ENCODE measurements around the gene PTPRN2.

The PTPRN2 gene

DNA sequence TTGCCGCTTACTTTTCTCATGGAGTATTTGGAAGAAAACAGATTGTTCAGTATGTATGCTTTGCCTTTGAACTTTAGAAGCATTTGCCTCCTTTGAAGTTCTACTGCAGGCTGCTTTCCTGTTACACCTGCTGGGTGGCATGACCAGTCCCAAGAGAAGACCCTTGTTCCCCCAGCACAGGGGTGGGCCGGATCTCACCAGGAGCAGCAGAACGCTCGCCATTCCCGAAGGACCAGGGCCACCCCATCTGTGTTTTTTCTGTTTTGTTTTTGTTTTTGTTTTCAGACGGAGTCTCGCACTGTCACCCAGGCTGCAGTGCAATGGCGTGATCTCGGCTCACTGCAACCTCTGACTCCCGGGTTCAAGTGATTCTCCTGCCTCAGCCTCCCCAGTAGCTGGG, 493.6 kb downstream of the PTPRN2 start:
- in situ Hi-C loops (cut with MboI; ENCODE audit: low sequenced_read_pairs): no loop called here

DNA sequence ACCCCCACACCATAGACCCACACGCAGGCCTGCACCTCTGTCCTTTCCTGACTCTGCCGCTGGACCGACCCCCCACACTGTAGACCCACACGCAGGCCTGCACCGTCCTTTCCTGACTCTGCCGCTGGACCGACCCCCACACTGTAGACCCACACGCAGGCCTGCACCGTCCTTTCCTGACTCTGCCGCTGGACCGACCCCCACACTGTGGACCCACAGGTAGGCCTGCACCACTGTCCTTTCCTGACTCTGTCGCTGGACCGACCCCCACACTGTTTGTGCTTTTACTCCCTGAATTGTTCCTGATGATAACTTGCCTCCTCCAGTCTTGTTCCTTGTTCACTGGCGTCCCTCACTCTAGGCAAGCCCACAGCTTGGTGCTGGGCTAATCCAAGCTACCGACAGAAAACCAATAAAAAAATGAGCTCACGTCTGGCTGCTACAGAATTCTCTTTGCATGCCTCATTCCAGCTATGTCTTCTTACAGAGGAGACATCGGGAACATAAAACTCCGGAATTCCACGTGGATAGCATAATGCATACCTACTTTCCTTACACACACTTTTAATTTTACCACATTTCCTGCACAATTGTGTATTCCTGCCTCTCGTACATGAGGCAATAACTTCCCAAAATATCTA, 494.3 kb downstream of the PTPRN2 start:
- in situ Hi-C loops (cut with MboI; ENCODE audit: low sequenced_read_pairs): no loop called here

DNA sequence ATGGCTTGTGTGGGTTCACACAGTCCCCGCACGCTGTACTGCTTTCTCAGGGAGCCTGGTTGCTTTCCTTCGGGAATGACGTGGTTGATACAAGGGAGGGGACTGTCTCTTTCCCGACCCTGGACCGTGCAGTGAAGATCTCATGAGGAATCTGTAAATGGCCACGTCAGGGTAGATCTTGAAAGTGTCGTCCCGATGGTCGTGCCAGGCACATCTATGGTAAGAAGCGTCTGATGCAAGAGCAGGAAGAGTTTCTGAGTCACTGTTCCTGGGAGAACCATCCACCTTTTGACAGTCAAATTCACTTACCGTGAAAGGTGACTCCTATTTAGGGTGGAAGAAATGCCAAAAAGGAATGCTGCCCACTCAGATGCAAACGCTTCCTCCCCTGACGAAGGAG, 500.4 kb downstream of the PTPRN2 start:
- in situ Hi-C loops (cut with MboI; ENCODE audit: low sequenced_read_pairs): no loop called here

DNA sequence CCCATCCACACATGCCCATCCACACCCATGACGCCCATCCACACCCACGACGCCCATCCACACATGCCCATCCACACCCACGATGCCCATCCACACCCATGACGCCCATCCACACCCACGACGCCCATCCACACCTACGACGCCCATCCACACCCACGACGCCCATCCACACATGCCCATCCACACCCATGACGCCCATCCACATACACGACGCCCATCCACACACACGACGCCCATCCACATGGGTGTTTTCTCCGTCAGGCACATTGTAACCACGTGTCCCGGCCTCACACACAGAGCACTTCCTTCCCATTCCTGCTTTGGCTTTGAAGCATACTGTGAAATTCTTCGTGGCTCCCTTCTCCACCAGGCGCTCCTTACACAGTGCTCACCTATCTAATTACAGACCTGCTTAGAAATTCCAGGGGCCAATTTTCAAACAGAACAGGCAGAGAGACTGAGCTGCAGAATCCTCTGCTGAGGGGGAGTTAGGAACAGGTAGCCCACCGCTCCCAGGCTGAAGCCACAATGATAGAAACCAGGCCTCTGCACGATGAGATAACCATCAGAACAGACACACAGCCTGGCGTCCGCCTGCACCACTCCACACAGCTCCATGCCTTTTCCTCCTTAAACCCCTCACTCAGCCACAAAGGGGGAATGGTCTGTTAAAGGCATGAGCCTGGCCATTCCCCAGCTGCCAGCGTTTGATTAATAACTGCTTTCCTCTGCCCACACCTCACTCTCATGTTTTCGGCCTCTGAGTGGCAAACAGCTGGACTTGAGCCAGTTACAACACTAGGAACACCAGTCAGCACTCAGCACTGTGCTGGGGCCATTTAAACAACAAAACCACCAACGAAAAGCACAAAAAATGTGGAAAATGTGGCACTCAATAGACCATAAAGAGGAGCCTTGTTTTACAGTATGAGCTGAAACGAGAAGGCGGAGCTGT, 501.6 kb downstream of the PTPRN2 start:
- in situ Hi-C loops (cut with MboI; ENCODE audit: low sequenced_read_pairs): no loop called here

DNA sequence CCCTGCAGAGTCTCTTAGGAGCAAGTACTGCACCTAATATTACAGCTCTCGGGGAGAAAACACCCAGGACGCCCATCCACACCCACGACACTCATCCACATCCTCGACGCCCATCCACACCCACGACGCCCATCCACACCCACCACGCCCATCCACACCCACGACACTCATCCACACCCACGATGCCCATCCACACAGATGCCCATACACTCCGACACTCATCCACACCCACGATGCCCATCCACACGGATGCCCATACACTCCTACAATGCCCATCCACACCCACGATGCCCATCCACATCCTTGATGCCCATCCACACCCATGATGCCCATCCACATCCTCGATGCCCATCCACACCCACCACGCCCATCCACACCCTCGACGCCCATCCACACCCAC, 503.1 kb downstream of the PTPRN2 start:
- in situ Hi-C loops (cut with MboI; ENCODE audit: low sequenced_read_pairs): no loop called here

DNA sequence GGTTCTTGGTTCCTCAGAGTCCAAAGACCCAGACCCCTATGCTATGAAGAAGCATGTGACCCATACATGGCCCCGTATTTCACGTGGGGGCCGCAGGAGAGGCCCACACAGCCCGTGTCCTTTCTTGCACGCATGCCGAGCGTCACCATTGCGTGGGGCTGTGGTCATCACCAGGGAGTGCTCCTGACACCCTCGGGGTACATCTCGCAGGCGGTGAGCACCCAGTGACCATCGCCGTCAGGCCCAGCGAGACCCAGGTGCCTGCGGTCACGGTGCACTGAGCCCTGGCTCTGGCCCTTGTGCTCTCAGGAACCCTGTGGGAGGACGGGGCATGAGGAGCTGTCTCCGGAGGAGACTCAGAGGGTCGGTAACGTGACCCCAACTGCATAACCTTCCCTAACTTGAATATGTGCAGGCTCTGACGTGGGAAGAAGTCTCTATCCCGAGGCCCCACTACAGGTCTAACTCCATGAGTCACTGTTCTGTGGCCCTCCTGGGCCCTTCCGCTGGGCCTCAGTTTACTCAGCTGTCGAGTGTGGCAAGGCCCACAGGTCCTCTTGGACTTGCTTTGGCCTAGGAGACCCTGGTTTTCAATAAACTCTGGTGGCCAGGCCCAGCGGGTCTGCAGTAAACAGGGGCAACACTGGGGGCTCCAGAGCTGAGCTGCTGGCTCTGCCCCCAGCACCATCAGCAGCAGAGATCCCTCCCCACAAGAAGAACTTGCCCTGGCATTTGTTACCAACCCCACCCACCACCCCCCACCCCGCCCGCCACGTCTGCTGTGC, 503.9 kb downstream of the PTPRN2 start:
- in situ Hi-C loops (cut with MboI; ENCODE audit: low sequenced_read_pairs): no loop called here

DNA sequence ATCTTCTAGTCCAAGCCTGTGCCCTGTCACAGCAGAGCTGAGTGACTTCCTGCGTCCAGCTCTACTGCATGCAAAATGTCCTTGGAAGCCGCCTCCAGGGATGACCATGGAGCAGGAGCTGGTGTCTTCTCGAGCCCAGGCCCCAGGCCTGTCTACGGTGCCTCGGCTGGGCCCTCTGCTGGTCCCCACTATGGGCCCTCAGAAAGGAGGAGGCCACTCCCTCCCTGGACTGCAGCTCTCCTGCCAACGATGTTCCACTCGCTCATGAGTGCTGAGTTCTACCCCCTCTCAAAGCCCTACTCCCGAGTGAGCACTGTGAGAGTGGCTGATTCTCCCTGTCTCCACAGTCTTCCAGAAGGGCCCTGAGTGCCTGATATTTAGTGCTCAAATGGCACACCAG, 504.9 kb downstream of the PTPRN2 start:
- in situ Hi-C loops (cut with MboI; ENCODE audit: low sequenced_read_pairs): no loop called here

DNA sequence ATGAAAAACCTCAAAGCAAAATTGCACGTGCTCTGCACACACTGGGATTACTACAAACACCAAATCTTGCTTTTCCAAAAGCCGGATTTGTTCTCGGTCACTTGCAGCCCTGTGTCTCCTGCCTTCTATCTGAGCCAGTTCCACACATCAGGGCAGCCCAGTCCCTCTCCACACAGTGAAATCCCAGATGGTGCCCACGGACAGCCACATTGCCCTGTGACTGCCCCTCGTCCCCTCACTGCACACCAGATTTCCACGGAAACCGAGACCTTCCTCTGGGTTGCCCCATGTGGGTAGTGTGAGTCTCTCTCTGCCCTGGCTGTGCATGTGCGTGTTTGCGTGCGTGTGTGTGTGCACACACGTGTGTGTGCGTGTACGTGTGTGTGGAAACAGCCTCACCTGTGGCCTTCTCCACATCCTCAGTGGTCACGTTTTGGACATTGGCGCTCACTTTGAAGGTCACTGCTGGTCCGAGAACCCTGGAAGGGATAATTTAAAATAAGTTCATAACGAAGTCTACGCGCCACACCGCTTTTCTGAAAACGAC, 506.7 kb downstream of the PTPRN2 start:
- in situ Hi-C loops (cut with MboI; ENCODE audit: low sequenced_read_pairs): no loop called here

DNA sequence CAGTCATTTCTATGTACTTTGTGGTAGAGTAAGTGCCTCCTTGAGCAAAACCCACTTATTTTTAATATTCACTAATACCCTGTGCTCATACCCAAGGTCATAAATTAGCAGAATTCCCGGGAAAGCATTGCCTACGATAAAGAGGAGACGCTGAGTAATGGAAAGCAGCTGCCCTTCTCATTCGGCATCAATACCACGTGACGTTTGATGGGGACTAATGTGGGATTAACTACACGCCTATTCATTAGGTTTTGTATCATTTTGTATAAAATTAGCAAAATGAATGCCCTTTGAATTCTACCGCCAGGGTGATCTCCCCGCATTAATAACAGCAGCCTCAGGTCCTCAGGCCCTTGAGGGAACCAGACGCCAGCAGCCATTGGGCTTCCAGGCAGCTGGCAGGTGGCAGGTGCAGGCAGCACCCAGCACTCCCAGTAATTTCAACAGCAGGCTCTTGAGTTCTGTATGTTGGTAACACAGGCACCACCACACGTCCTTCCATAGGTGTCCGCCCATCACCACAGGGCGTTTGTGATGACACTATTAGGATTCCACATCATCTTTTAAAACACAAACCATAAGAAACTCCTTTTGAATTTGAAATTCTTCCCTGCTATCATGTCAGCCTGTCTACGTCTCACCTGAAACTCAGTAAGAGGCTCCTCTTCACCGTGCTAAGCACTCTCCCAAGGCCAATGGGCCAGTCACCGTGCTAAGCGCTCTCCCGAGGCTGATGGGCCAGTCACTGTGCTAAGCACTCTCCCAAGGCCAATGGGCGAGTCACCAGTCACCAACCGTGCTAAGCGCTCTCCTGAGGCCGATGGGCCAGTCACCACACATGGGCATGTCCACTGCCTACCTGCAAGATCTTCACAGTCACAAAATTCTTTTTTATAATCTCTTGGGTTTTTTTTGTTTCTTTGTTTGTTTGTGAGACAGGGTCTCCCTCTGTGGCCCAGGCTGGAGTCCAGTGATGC, 509.4 kb downstream of the PTPRN2 start:
- in situ Hi-C loops (cut with MboI; ENCODE audit: low sequenced_read_pairs): no loop called here

DNA sequence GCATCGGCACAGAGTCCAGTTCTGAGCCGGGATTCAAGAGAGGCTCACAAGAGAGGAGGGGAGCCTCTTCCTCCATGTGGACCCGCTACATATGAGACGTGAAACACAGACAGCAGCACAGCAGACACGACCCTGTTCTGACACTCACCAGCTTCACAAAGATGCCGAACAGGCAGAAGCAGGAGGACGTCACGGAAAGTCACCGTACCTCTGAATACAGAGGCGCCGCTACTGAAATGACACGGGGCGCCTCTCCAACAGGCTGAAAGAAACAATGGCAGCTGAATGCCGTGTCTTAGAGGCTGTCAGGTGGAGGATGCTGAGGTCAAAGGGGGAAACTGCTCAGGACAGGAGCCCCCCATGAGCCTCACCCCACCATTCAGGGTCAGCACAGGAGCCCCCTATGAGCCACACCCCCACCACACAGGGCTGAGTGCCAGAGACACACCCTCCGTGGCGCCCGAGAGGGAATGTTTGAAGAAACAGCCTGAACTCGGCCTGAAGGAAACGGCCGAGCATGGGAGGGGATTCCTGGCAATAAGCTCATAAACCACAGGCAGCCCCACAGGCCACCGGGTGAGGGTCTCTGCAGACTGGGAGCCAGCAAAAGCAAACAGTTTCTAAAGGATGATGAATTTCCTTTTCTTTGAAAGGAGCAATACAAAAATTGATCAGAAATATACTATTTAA, 510.3 kb downstream of the PTPRN2 start:
- in situ Hi-C loops (cut with MboI; ENCODE audit: low sequenced_read_pairs): no loop called here

DNA sequence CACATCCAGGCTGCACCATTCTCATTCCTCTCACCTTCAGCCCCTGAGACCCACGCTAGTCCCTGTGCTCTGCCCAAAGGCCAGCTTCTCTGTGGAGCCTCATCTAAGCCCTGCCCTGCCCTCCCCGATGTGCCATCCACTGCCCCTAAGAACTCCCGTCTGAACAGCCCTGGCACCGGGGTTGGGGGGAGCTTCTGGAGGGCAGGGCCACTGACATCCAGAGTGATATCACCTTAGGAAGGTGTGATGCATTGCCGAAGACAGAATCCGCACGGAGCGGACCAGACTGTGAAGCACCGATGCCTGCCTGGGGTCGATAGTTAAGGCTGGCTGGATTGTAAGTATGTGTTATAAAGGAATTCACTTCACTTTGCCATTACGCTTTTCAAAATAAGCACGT, 511.0 kb downstream of the PTPRN2 start:
- in situ Hi-C loops (cut with MboI; ENCODE audit: low sequenced_read_pairs): no loop called here

DNA sequence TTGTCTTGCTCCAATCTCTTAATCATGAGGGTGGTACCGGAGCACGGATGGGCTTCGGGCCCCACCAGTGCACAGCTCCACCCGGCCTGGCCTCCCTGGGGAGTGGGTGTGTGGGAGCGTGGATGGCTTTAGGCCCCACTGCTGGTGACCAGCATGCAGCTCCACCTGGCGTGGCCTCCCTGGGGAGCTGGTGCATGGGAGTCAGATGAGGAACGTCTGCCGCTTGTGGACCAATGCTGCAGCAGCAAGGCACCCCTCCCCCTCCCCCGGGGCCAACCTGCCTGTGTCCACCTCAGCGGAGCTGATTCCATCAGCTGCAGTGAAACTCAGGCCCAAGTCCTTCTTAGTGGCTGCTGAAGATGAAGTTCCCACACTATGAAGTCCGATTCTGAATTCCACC, 511.4 kb downstream of the PTPRN2 start:
- in situ Hi-C loops (cut with MboI; ENCODE audit: low sequenced_read_pairs): no loop called here

DNA sequence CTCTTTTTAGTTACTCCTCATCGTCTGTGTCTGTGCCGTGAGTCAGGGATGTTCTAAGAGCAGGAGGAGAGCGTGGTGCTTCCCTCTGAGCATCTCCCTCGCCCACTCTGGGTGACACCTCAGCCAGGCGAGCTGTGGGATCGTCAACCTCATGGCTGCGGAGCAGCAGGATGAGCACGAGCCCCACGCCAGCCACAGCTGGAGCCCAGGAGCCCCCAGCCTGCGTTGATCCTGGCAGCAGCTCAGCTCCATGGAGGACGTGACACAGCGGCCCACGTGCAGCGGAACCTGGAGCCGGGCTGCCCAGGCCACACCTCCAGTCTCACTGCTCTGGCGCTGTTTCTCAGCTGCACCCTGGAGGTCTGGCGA, 512.0 kb downstream of the PTPRN2 start:
- in situ Hi-C loops (cut with MboI; ENCODE audit: low sequenced_read_pairs): no loop called here

DNA sequence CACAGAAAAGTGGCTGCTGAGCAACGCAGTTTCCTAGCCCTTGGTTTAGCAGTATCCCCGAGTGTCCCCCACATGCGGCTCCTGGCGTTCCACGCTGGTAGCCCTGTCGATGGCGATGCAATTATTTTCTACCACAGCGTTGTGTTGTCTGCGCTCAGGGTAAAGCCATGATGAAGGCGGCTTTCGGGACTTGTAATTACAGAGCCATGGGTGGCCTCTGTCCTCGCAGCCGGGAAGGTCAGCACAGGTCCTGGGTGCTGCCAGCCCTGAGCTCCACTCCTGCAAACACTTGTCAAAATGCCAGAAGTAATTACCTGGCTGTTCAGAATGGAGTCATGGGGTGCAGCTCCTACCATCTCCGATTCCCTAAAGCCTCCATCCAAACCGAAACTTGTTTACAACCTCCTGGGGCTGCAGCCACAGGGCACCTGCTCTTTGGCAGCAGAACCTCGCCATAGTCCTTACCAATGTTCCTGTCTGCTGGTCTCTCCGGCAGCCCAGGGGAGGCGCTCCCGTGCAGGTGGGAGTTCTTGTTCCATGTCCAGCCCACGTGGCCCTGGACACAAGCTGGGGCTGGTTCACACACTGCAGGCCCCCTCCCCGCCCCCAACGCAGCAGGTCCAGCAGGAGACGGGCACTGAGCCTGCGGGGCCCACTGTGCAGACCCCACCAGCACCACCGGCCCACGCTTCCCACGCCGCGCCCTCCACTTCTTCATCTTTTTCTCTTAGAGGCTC, 512.6 kb downstream of the PTPRN2 start:
- in situ Hi-C loops (cut with MboI; ENCODE audit: low sequenced_read_pairs): no loop called here

DNA sequence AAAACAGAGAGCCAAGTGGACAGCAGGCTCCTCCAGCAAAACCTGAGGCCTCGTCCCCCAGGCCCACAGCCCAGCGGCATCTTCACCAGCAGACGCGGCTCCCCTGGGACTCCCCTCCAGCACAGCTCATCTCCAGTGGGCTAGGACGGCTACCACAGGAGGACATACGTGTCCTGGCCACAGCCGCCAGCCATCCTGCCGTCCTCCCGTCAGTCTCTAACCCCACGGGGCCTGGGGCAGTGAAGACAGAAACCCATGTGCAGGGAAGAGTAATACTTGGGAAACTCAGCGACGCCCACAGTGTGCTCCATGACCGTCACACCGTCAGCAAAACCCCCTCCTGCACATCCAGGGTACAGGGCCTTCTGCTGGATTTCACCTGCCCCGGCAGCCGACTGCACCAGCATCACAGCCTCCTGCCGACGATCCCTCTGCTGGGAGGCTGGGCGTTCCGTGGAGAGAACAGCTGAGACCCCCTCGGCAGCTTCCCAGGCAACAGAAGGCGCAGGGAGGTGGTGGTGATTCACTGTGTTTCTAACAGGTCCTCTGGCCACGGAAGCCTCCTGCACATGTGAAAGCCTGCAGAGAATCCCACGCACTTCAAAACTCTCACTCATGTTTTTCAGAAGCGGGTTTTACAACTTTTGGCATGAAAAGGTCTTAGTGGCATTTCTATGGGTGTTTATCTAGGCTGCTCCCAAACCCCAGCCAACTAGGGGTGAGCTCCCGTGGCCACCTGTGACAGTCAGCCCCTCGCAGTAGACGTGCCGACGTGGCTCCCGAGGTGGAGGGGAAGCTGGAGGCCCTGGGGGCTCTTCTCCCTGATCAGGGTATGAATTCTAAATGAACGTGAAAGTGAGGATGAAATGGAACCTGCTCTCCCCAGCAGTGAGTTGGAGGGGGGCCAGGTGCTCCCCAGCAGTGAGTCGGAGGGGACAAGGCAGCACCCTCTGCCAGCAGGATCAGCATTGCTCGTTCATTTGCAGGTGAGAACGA, 513.5 kb downstream of the PTPRN2 start:
- in situ Hi-C loops (cut with MboI; ENCODE audit: low sequenced_read_pairs): no loop called here

DNA sequence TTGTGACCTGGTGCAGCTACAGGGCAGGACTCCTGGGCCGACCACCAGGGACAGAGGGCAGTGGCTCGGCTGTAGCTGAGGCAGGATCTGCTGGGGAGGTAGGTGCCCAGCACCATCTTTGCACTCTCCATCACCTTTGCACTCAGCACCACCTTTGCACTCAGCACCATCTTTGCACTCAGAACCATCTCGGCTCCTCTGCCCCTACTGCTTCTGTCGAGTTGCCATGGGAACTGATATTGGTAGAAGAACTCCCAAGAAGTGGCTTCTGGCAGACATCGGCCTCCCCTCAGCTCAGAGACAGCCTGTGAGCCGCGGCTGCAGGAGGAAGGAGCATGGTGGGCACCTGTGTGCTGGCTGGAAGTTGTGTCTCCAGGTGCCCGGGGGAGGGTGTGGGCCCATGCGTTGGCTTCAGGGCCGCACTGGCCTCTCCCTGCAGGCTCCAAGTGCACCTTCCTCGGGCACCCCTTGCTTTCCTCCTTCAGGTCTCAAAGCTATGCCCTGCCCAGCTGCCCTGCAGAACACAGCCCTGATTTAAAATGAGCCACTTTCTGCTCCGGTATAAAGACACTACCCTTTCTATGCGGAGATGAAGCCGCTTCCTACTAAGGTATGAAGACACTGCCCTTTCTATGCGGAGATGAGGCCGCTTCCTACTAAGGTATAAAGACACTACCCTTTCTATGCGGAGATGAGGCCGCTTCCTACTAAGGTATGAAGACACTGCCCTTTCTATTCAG, 514.5 kb downstream of the PTPRN2 start:
- in situ Hi-C loops (cut with MboI; ENCODE audit: low sequenced_read_pairs): no loop called here

Data from hTERT RPE-1 (cell line).